ENCODE measurements around the gene VPS54. TPM values are rescaled to one million over a fixed set of nuclear protein-coding genes. Genes with fewer than 3 reads are reported as not detected.
"Not testable (repeated sequence)": the region's sequence is repeated elsewhere in the genome, so short reads cannot be mapped to it uniquely, and the experiment has no call there.

VPS54 gene
- total RNA-seq, 2 experiments from 2014 or later: 13.4 to 14.3 TPM

GRCh38 chr2:63849381-63850203, 169.6 kb downstream of the VPS54 start:
- Mint-ChIP-seq H3K9me3 (ENCODE audit: insufficient read depth) (peaks cover 16% of the 10 kb centered on the region), H3K4me3 (no peak overlapping the region), H3K27me3 (ENCODE audit: low read depth) (no peaks in the 10 kb centered on the region), H3K4me1 (ENCODE audit: low read depth) (peaks cover 80% of the 10 kb centered on the region), H3K27ac (no peak overlapping the region), H3K36me3 (ENCODE audit: low read depth) (peaks cover 82% of the 10 kb centered on the region)
- ATAC-seq (no peak), DNase-seq (no peak)
- CTCF ChIA-PET: interaction anchor here (1.2 to 1.9 kb wide), 2 partner anchors 8 to 12 kb away, joined by 3 to 9 read pairs; partner anchors contain the start of gene UGP2
- POLR2A ChIA-PET: interaction anchor here (0.6 to 13.2 kb wide), 2 partner anchors 6 to 349 kb away, joined by 3 to 315 read pairs; partner anchors contain the start of gene UGP2

- Mint-ChIP-seq H3K4me1 (ENCODE audit: low read depth) (peaks cover 77% of the 10 kb centered on the region), H3K36me3 (ENCODE audit: low read depth) (peaks cover 82% of the 10 kb centered on the region), H3K9me3 (ENCODE audit: insufficient read depth) (peaks cover 16% of the 10 kb centered on the region)
- CTCF ChIA-PET; H3K27ac Mint-ChIP-seq; POLR2A ChIA-PET; DNase-seq; ATAC-seq; H3K4me3 Mint-ChIP-seq; H3K27me3 Mint-ChIP-seq (ENCODE audit: low read depth): not testable (repeated sequence)
Observed at GRCh38 chr2:63847571-63847970, 171.7 kb downstream of the VPS54 start.

GRCh38 chr2:63846487-63846886, 172.7 kb downstream of the VPS54 start:
- ChIA-PET CTCF (interaction anchor here (1.4 to 3.0 kb wide), 2 partner anchors 8 to 14 kb away, joined by 5 to 14 read pairs; no protein-coding TSS in a partner anchor), POLR2A (interaction anchor here (7.0 kb wide), 1 partner anchor 9 kb away, joined by 315 read pairs; no protein-coding TSS in a partner anchor)
- Mint-ChIP-seq H3K36me3 (ENCODE audit: low read depth) (peaks cover 82% of the 10 kb centered on the region), H3K27me3 (ENCODE audit: low read depth) (no peaks in the 10 kb centered on the region), H3K9me3 (ENCODE audit: insufficient read depth) (peaks cover 16% of the 10 kb centered on the region), H3K4me1 (ENCODE audit: low read depth) (peaks cover 67% of the 10 kb centered on the region), H3K27ac (no peak overlapping the region), H3K4me3 (no peak overlapping the region)
- ATAC-seq (no peak), DNase-seq (no peak)

- Mint-ChIP-seq H3K9me3 (ENCODE audit: insufficient read depth) (peaks cover 16% of the 10 kb centered on the region), H3K27ac (no peak overlapping the region), H3K36me3 (ENCODE audit: low read depth) (peaks cover 77% of the 10 kb centered on the region), H3K4me3 (no peak overlapping the region), H3K27me3 (ENCODE audit: low read depth) (no peaks in the 10 kb centered on the region), H3K4me1 (ENCODE audit: low read depth) (peaks cover 61% of the 10 kb centered on the region)
- ChIA-PET CTCF (interaction anchor here (1.4 to 3.0 kb wide), 2 partner anchors 9 to 15 kb away, joined by 5 to 14 read pairs; no protein-coding TSS in a partner anchor), POLR2A (interaction anchor here (0.8 to 7.0 kb wide), 2 partner anchors 10 to 258 kb away, joined by 3 to 315 read pairs; partner anchors contain the start of gene WDPCP)
- ATAC-seq (no peak), DNase-seq (no peak)
Observed at GRCh38 chr2:63845866-63846265, 173.4 kb downstream of the VPS54 start.

GRCh38 chr2:63844616-63845015, 174.6 kb downstream of the VPS54 start:
- DNase-seq (no peak), ATAC-seq (no peak)
- Mint-ChIP-seq H3K9me3 (ENCODE audit: insufficient read depth) (peaks cover 16% of the 10 kb centered on the region), H3K27ac (no peak overlapping the region), H3K36me3 (ENCODE audit: low read depth) (peaks cover 74% of the 10 kb centered on the region), H3K4me3 (peak overlapping the region; percentile 98), H3K4me1 (ENCODE audit: low read depth) (peaks cover 62% of the 10 kb centered on the region), H3K27me3 (ENCODE audit: low read depth) (no peaks in the 10 kb centered on the region)
- ChIA-PET CTCF (interaction anchor here (3.0 to 5.8 kb wide), 2 partner anchors 10 to 16 kb away, joined by 14 to 95 read pairs; no protein-coding TSS in a partner anchor), POLR2A (interaction anchor here (7.0 kb wide), 1 partner anchor 11 kb away, joined by 315 read pairs; no protein-coding TSS in a partner anchor)

GRCh38 chr2:63843791-63844190, 175.4 kb downstream of the VPS54 start:
- no peak for ATAC-seq
- POLR2A ChIA-PET: interaction anchor here (1.6 to 7.0 kb wide), 2 partner anchors 12 to 256 kb away, joined by 4 to 315 read pairs; partner anchors contain the start of gene WDPCP
- H3K36me3 Mint-ChIP-seq (ENCODE audit: low read depth): peaks cover 69% of the 10 kb centered on the region
- peaks cover 2% of the 10 kb centered on the region for H3K27me3 Mint-ChIP-seq (ENCODE audit: low read depth)
- H3K4me3 Mint-ChIP-seq: peak overlapping the region; percentile 98
- no peak for DNase-seq
- peaks cover 60% of the 10 kb centered on the region for H3K4me1 Mint-ChIP-seq (ENCODE audit: low read depth)
- no peak overlapping the region for H3K27ac Mint-ChIP-seq
- CTCF ChIA-PET: interaction anchor here (2.3 to 5.8 kb wide), 4 partner anchors 11 to 134 kb away, joined by 5 to 95 read pairs (median 23); no protein-coding TSS in a partner anchor
- peaks cover 16% of the 10 kb centered on the region for H3K9me3 Mint-ChIP-seq (ENCODE audit: insufficient read depth)

GRCh38 chr2:63843093-63843492, 176.1 kb downstream of the VPS54 start:
- Mint-ChIP-seq H3K9me3 (ENCODE audit: insufficient read depth) (peaks cover 16% of the 10 kb centered on the region), H3K4me1 (ENCODE audit: low read depth) (peaks cover 61% of the 10 kb centered on the region), H3K27me3 (ENCODE audit: low read depth) (peaks cover 2% of the 10 kb centered on the region), H3K4me3 (peak overlapping the region; percentile 98), H3K36me3 (ENCODE audit: low read depth) (peaks cover 63% of the 10 kb centered on the region), H3K27ac (no peak overlapping the region)
- no peak for ATAC-seq
- POLR2A ChIA-PET: interaction anchor here (0.6 to 7.0 kb wide), 4 partner anchors 12 to 255 kb away, joined by 3 to 315 read pairs (median 4); partner anchors contain the start of gene WDPCP
- no peak for DNase-seq
- CTCF ChIA-PET: interaction anchor here (0.9 to 5.8 kb wide), 5 partner anchors 11 to 145 kb away, joined by 4 to 95 read pairs (median 5); no protein-coding TSS in a partner anchor

- no peak for ATAC-seq
- no peak for DNase-seq
- Mint-ChIP-seq H3K4me1 (ENCODE audit: low read depth) (peaks cover 54% of the 10 kb centered on the region), H3K27me3 (ENCODE audit: low read depth) (peaks cover 2% of the 10 kb centered on the region), H3K36me3 (ENCODE audit: low read depth) (peaks cover 56% of the 10 kb centered on the region), H3K9me3 (ENCODE audit: insufficient read depth) (peaks cover 13% of the 10 kb centered on the region), H3K4me3 (peak overlapping the region; percentile 98), H3K27ac (peak overlapping the region; percentile 99)
- CTCF ChIA-PET: interaction anchor here (0.9 to 5.8 kb wide), 8 partner anchors 7 to 144 kb away, joined by 3 to 95 read pairs (median 4); no protein-coding TSS in a partner anchor
- POLR2A ChIA-PET: interaction anchor here (0.6 to 7.0 kb wide), 12 partner anchors 9 to 682 kb away, joined by 3 to 315 read pairs (median 4); partner anchors contain the start of genes AFTPH and WDPCP
Observed at GRCh38 chr2:63842149-63843061, 176.8 kb downstream of the VPS54 start.

Other genes with a start within 250 kb of the VPS54 start
- 100 to 1,000 TPM; 161 to 164 TPM for gene UGP2, start 177.5 kb downstream of the VPS54 start, total RNA-seq
- 10 to 100 TPM; 21.1 to 21.9 TPM for gene PELI1, start 125.0 kb upstream of the VPS54 start, total RNA-seq

All from activated CD8-positive, alpha-beta T cell treated with anti-CD3 and anti-CD28 coated beads, Interleukin-2, amount 10 ng/mL, durations not matched to agents 7 days and 5 days (primary cell).